ENCODE results near the gene KLHL1. TPM values are rescaled to one million over a fixed set of nuclear protein-coding genes. Genes with fewer than 3 reads are reported as not detected.

KLHL1 gene
- total RNA-seq, 1 donor from 2014 or later: not detected

DNA sequence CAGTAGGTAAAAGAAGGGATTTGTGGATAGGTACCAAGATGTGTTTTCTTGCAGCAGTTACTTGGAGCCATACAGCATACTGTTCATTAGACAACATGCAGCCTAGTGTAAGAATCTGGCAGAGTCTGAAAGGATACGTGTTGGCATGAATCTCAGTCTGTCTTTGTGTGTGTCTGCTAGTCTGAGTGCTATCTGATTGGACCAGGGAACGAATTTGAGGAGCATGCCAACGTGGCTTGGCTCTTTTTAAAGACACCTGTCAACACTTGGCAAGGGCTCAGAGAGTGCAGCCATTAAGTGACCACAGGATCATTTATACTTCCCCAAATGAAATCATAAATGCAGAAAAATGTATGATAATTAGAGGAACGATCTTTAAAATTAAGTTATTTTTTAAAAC, 28.2 kb downstream of the KLHL1 start:
- Mint-ChIP-seq H3K4me1 (no peaks in the 10 kb centered on the region), H3K27ac (no peak overlapping the region)
- H3K36me3 ChIP-seq: no peaks in the 10 kb centered on the region

GRCh38 chr13:70054572-70054971, 53.7 kb downstream of the KLHL1 start:
- Histone ChIP-seq H3K27ac (no peak overlapping the region), H3K9me3 (ENCODE audit: low read depth) (no peaks in the 10 kb centered on the region), H3K4me3 (no peak overlapping the region), H3K9ac (no peak overlapping the region), H3K27me3 (no peaks in the 10 kb centered on the region), H3K4me2 (no peak overlapping the region), H3K4me1 (no peaks in the 10 kb centered on the region), H4K20me1 (ENCODE audit: low read depth) (no peaks in the 10 kb centered on the region), H3K79me2 (ENCODE audit: low read depth) (no peaks in the 10 kb centered on the region), H3K36me3 (no peaks in the 10 kb centered on the region), H2AFZ (replicated peaks) (no peak overlapping the region), H3F3A (ENCODE audit: low read depth) (no peaks in the 10 kb centered on the region)
- H3K4me1 Mint-ChIP-seq: no peaks in the 10 kb centered on the region
- no peak overlapping the region for H3K27ac Mint-ChIP-seq
- H3K36me3 Mint-ChIP-seq: no peaks in the 10 kb centered on the region
- DNase-seq (ENCODE audit: low spot score): no peak
- H3K27me3 Mint-ChIP-seq (ENCODE audit: insufficient read depth, low read depth): no peaks in the 10 kb centered on the region
- no peak overlapping the region for H3K4me3 Mint-ChIP-seq
- TF ChIP-seq CTCF (IDR thresholded peaks at IDR 0.05) (no peak), EZH2phosphoT487 (IDR thresholded peaks at IDR 0.05) (no peak), EZH2 (IDR thresholded peaks at IDR 0.05) (no peak)
- peaks cover 6% of the 10 kb centered on the region for H3K9me3 Mint-ChIP-seq

More for the DNA sequence above, 28.2 kb downstream of the KLHL1 start:
- Histone ChIP-seq H3K27me3 (no peaks in the 10 kb centered on the region), H2AFZ (replicated peaks) (no peak overlapping the region), H3K9ac (no peak overlapping the region), H3K9me3 (ENCODE audit: low read depth) (no peaks in the 10 kb centered on the region), H3K4me3 (no peak overlapping the region), H3K4me2 (no peak overlapping the region), H3K4me1 (no peaks in the 10 kb centered on the region), H3K27ac (no peak overlapping the region), H4K20me1 (ENCODE audit: low read depth) (no peaks in the 10 kb centered on the region), H3F3A (ENCODE audit: low read depth) (no peaks in the 10 kb centered on the region), H3K79me2 (ENCODE audit: low read depth) (no peaks in the 10 kb centered on the region)
- Mint-ChIP-seq H3K36me3 (no peaks in the 10 kb centered on the region), H3K9me3 (no peaks in the 10 kb centered on the region), H3K4me3 (no peak overlapping the region), H3K27me3 (ENCODE audit: insufficient read depth, low read depth) (peaks cover 4% of the 10 kb centered on the region)
- TF ChIP-seq EZH2phosphoT487 (IDR thresholded peaks at IDR 0.05) (no peak), CTCF (IDR thresholded peaks at IDR 0.05) (no peak), EZH2 (IDR thresholded peaks at IDR 0.05) (no peak)
- DNase-seq (ENCODE audit: low spot score): no peak

DNA sequence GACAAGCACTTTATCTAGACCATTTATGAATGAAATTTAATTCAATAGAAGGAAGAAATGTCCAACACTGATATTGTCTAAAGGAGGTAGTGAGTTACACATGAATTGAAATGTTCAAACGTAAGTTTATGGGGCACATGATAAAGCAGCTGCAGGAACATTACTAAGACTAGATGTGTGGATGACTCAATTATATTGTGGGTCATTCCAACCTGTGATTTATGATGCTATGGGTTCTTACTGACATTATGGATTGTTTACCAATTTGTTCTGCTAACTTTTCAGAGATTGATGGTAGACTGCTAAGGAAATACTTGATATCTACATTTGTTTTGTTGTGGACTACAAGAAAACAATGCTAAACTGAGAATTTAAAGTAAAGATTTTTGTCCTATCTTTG, 56.7 kb downstream of the KLHL1 start:
- H3K4me3 Mint-ChIP-seq: no peak overlapping the region

More for the DNA sequence above, 56.7 kb downstream of the KLHL1 start:
- no peaks in the 10 kb centered on the region for H3K4me1 ChIP-seq
- H3F3A ChIP-seq (ENCODE audit: low read depth): no peaks in the 10 kb centered on the region
- no peaks in the 10 kb centered on the region for H3K4me1 Mint-ChIP-seq
- no peak overlapping the region for H3K27ac ChIP-seq
- no peaks in the 10 kb centered on the region for H3K36me3 Mint-ChIP-seq
- H3K4me2 ChIP-seq: no peak overlapping the region
- no peaks in the 10 kb centered on the region for H3K36me3 ChIP-seq
- no peak overlapping the region for H3K4me3 ChIP-seq
- H2AFZ ChIP-seq (replicated peaks): no peak overlapping the region
- no peaks in the 10 kb centered on the region for H3K27me3 ChIP-seq
- peaks cover 6% of the 10 kb centered on the region for H3K9me3 Mint-ChIP-seq
- H3K9ac ChIP-seq: no peak overlapping the region
- TF ChIP-seq CTCF (IDR thresholded peaks at IDR 0.05) (no peak), EZH2phosphoT487 (IDR thresholded peaks at IDR 0.05) (no peak), EZH2 (IDR thresholded peaks at IDR 0.05) (no peak)
- no peaks in the 10 kb centered on the region for H3K79me2 ChIP-seq (ENCODE audit: low read depth)
- no peaks in the 10 kb centered on the region for H3K27me3 Mint-ChIP-seq (ENCODE audit: insufficient read depth, low read depth)
- no peak overlapping the region for H3K27ac Mint-ChIP-seq
- H3K9me3 ChIP-seq (ENCODE audit: low read depth): no peaks in the 10 kb centered on the region
- no peaks in the 10 kb centered on the region for H4K20me1 ChIP-seq (ENCODE audit: low read depth)
- DNase-seq (ENCODE audit: low spot score): no peak

Data from neural progenitor cell (in vitro differentiated cells).